Loucy (cell line): Measurements from ENCODE around the gene SRSF4.

Experiments
- H2AFZ ChIP-seq: fragments of 200-600 bp; sonication (generic); 2 replicates; pipeline ENCODE4 v1.6.0; 2016; ENCODE audit warnings: antibody characterized with exemption, mild to moderate bottlenecking, low read length, moderate library complexity
- H3F3A ChIP-seq: fragments of 200-600 bp; 2 replicates; pipeline ENCODE4 v1.6.0; 2016; ENCODE audit warnings: antibody characterized with exemption, low read depth, mild to moderate bottlenecking
- H3K27me3 ChIP-seq: fragments of 200-600 bp; sonication (generic); 2 replicates; pipeline ENCODE4 v1.6.1; 2014; ENCODE audit warnings: low read length, mild to moderate bottlenecking; ENCODE audit not compliant: insufficient read depth, poor library complexity, severe bottlenecking
- H3K36me3 ChIP-seq: fragments of 200-600 bp; sonication (generic); 2 replicates; pipeline ENCODE4 v1.6.1; 2016; ENCODE audit warnings: low read length; ENCODE audit not compliant: insufficient read depth
- H3K4me1 ChIP-seq: fragments of 200-600 bp; sonication (generic); 2 replicates; pipeline ENCODE4 v1.5.1; 2014; ENCODE audit warnings: low read length, mild to moderate bottlenecking; ENCODE audit not compliant: insufficient read depth, poor library complexity, severe bottlenecking
- H3K4me2 ChIP-seq: fragments of 200-600 bp; sonication (generic); 2 replicates; pipeline ENCODE4 v1.6.0; 2014; ENCODE audit warnings: antibody characterized with exemption, low read length, low read depth, mild to moderate bottlenecking; ENCODE audit not compliant: poor library complexity, severe bottlenecking
- H3K4me3 ChIP-seq: fragments of 200-600 bp; sonication (generic); 2 replicates; pipeline ENCODE4 v1.5.1; 2014; ENCODE audit warnings: low read length, mild to moderate bottlenecking, mixed read lengths; ENCODE audit not compliant: poor library complexity, severe bottlenecking
- H3K79me2 ChIP-seq: fragments of 200-600 bp; sonication (generic); 2 replicates; pipeline ENCODE4 v1.6.1; 2014; ENCODE audit warnings: low read length; ENCODE audit not compliant: insufficient read depth
- H3K9ac ChIP-seq: fragments of 200-600 bp; sonication (generic); 2 replicates; pipeline ENCODE4 v1.6.0; 2014; ENCODE audit warnings: mild to moderate bottlenecking, low read depth, low read length, moderate library complexity; ENCODE audit not compliant: poor library complexity, severe bottlenecking
- H3K9me2 ChIP-seq: fragments of 200-600 bp; sonication (generic); replicated peaks from 2 replicates; pipeline ENCODE4 v1.6.1; 2016; ENCODE audit warnings: low read depth, low read length, mixed read lengths
- H3K9me3 ChIP-seq: fragments of 200-600 bp; sonication (generic); 2 replicates; pipeline ENCODE4 v1.6.1; 2014; ENCODE audit warnings: mild to moderate bottlenecking, antibody characterized with exemption, low read length, low read depth; ENCODE audit not compliant: insufficient read depth
- H4K20me1 ChIP-seq: fragments of 200-600 bp; sonication (generic); 2 replicates; pipeline ENCODE4 v1.6.0; 2014; ENCODE audit warnings: antibody characterized with exemption, low read length, mild to moderate bottlenecking; ENCODE audit not compliant: insufficient read depth, poor library complexity, severe bottlenecking
- CTCF ChIP-seq: fragments of 200-600 bp; sonication (generic); conservative IDR thresholded peaks from 2 replicates; pipeline ENCODE4 v1.5.1; 2014; ENCODE audit warnings: mild to moderate bottlenecking, antibody characterized with exemption, low read length
- EZH2phosphoT487 ChIP-seq: fragments of 200-600 bp; IDR thresholded peaks from 2 replicates; pipeline ENCODE4 v1.6.1; 2018; ENCODE audit warnings: antibody characterized with exemption, mild to moderate bottlenecking, moderate library complexity, borderline replicate concordance

Gene SRSF4

GRCh38 chr1:29125788-29126187 lies 55.9 kb downstream of the SRSF4 start:
- Histone ChIP-seq H3F3A (no peaks in the 10 kb centered on the region), H3K4me3 (no peak overlapping the region), H2AFZ (no peak overlapping the region), H3K79me2 (no peaks in the 10 kb centered on the region), H4K20me1 (no peaks in the 10 kb centered on the region), H3K36me3 (no peaks in the 10 kb centered on the region), H3K9me3 (no peaks in the 10 kb centered on the region), H3K4me1 (no peaks in the 10 kb centered on the region), H3K9me2 (no peaks in the 10 kb centered on the region), H3K4me2 (no peak overlapping the region), H3K27me3 (no peaks in the 10 kb centered on the region), H3K9ac (no peak overlapping the region)
- no peak for TF ChIP-seq CTCF
- no peak for TF ChIP-seq EZH2phosphoT487

GRCh38 chr1:29125237-29125641 lies 56.5 kb downstream of the SRSF4 start:
- Histone ChIP-seq H3K9ac (peak overlapping the region; percentile 67), H3K9me2 (no peaks in the 10 kb centered on the region), H3K36me3 (no peaks in the 10 kb centered on the region), H3K4me3 (peak overlapping the region; percentile 72), H3F3A (no peaks in the 10 kb centered on the region), H2AFZ (peak overlapping the region; percentile 93; the same call in 1 of the 2 replicates), H4K20me1 (no peaks in the 10 kb centered on the region), H3K27me3 (no peaks in the 10 kb centered on the region), H3K79me2 (no peaks in the 10 kb centered on the region), H3K9me3 (no peaks in the 10 kb centered on the region), H3K4me2 (peak overlapping the region; percentile 65), H3K4me1 (no peaks in the 10 kb centered on the region)
- TF ChIP-seq CTCF (no peak), EZH2phosphoT487 (no peak)

- H3K27me3 ChIP-seq, result no peaks in the 10 kb centered on the region
- TF ChIP-seq EZH2phosphoT487, result no peak
- TF ChIP-seq CTCF, result no peak
- no peaks in the 10 kb centered on the region for H4K20me1 ChIP-seq
- no peaks in the 10 kb centered on the region for H3K36me3 ChIP-seq
- peak overlapping the region; percentile 65 for H3K4me2 ChIP-seq
- H3K4me3 ChIP-seq, result peak overlapping the region; percentile 72
- no peaks in the 10 kb centered on the region for H3K79me2 ChIP-seq
- H3K9me3 ChIP-seq, result no peaks in the 10 kb centered on the region
- no peaks in the 10 kb centered on the region for H3K9me2 ChIP-seq
- no peaks in the 10 kb centered on the region for H3F3A ChIP-seq
- H2AFZ ChIP-seq, result peak overlapping the region; percentile 93; the same call in 1 of the 2 replicates
- peak overlapping the region; percentile 67 for H3K9ac ChIP-seq
- H3K4me1 ChIP-seq, result no peaks in the 10 kb centered on the region
These were observed 57.1 kb downstream of the SRSF4 start for GRCh38 chr1:29124366-29125236.
